Measurements from ENCODE around the gene STK11IP. TPM values are rescaled to one million over a fixed set of nuclear protein-coding genes. Genes with fewer than 3 reads are reported as not detected.

STK11IP gene
- total RNA-seq, 1 experiment from 2014 or later: 11.7 TPM

DNA sequence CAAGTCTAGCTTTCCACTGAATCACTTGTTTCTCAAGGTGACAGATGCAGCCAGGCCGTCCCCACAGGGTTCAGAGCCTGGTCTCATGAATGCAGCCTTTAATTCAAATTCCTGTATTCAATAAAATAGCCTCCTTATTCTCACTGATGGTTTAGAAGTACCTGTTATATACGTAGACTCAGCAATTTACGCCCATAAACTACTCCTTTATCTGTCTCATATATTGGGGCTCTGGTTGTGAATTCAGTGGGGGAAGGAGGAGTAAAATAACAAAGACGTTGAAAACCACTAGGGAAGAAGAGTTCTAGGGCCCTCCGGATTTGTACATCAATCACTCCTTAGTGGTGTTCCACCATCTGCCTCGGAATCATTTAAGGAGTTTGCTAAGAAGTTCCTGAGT lies 28.0 kb upstream of the STK11IP start:
- H3K9me3 ChIP-seq (replicated peaks): 0 out of 2 replicates have a peak, but pooled peaks cover 3% of the 10 kb centered on the region

GRCh38 chr2:219570194-219570923 lies 27.3 kb upstream of the STK11IP start:
- Histone ChIP-seq H3K9me3 (replicated peaks) (0 out of 2 replicates have a peak, but pooled peaks cover 3% of the 10 kb centered on the region), H3K4me1 (replicated peaks) (peaks cover 18% of the 10 kb centered on the region), H3K4me3 (peak overlapping the region; percentile 97), H3K27me3 (replicated peaks) (no peaks in the 10 kb centered on the region), H3K36me3 (peaks cover 44% of the 10 kb centered on the region), H3K27ac (peak overlapping the region; percentile 39)
- peak; percentile 21 to 46 for DNase-seq (ENCODE audit: low read depth in 1 of 2, low spot score in 2 of 2)

More for the DNA sequence above, 28.0 kb upstream of the STK11IP start:
- no peak overlapping the region for H3K27ac ChIP-seq
- no peak for DNase-seq (ENCODE audit: low read depth in 1 of 2, low spot score in 2 of 2)
- H3K4me1 ChIP-seq (replicated peaks): peaks cover 18% of the 10 kb centered on the region
- no peak overlapping the region for H3K4me3 ChIP-seq
- no peaks in the 10 kb centered on the region for H3K27me3 ChIP-seq (replicated peaks)
- H3K36me3 ChIP-seq: peaks cover 44% of the 10 kb centered on the region

DNA sequence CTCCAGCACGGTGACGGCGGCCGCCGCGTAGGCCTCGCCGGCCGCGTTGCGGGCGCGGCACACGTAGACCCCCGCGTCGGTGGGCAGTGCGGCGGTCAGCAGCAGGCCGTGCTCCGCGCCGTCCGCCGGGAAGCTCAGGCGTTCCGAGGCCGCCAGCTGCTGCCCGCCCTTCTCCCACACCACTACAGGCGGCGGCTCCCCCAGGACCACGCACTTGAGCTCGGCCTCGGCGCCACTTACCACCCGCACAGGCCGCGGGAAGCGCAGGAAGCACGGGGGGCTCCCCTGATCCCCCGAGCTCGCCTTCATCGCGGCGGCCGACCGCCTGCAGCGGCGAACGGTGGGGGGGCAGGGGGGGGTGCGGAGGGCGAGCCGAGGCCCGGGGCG lies 26.7 kb upstream of the STK11IP start:
- Histone ChIP-seq H3K9me3 (replicated peaks) (0 out of 2 replicates have a peak, but pooled peaks cover 3% of the 10 kb centered on the region), H3K4me1 (replicated peaks) (peaks cover 18% of the 10 kb centered on the region), H3K27ac (peak overlapping the region; percentile 39), H3K36me3 (peaks cover 43% of the 10 kb centered on the region), H3K27me3 (replicated peaks) (no peaks in the 10 kb centered on the region), H3K4me3 (peak overlapping the region; percentile 97)
- DNase-seq (ENCODE audit: low read depth in 1 of 2, low spot score in 2 of 2): peak; percentile 49 to 51

DNA sequence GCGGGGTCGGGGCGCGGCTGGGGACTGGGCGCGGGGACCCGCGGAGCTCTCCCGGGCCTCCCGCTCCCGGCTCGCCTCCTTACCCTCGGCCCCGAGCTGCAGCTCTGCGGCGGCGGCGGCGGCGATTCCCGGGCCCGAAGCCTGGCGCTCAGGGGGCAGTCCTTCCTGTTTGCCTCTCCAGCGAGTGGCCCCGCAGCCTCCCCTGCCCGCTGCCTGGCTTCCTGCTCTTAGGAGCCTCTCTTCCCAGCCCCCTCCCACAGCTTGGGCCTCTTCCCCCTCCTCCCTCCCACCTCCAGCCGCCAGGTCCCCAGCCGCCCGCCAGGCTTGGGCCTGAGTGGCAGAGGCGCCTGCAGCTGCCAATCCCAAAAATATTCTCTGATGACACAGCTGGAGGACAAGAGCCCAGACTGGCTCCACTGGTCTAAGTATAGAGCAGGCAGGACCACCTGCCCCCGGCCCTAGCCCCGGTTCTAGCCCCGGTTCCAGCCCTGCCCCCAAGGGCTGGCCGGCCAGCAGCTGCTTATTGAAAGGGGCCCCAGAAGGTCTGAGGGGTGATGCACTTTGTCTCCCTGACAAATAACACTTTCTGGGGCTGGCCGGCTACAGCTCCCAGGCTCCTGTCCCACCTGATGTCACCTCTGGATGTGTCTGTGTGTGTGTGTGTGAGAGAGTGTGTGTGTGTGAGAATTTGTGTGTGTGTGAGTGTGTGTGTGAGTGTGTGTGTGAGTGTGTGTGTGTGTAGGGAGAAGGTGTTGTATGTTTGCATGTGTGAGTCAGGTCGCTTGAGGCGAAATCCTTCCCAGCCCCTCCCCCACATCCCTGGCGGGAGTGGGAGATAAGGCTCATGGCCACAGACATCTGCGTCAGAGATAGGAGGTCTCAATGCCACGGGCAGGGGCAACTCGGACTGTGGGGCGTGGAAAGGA lies 26.1 kb upstream of the STK11IP start, which contains the start of gene OBSL1:
TSS of gene OBSL1 (minus strand) at position 229 of the 926 bp plus-strand sequence. CDS start 307 bp downstream, outside the sequence.
- H3K9me3 ChIP-seq (replicated peaks): 0 out of 2 replicates have a peak, but pooled peaks cover 3% of the 10 kb centered on the region
- no peaks in the 10 kb centered on the region for H3K27me3 ChIP-seq (replicated peaks)
- DNase-seq (ENCODE audit: low read depth in 1 of 2, low spot score in 2 of 2): peak; percentile 21 to 85
- H3K27ac ChIP-seq: peak within 1 kb of the TSS; percentile 39
- peaks cover 18% of the 10 kb centered on the region for H3K4me1 ChIP-seq (replicated peaks)
- peaks cover 40% of the 10 kb centered on the region for H3K36me3 ChIP-seq
- H3K4me3 ChIP-seq: peak within 1 kb of the TSS; percentile 97

DNA sequence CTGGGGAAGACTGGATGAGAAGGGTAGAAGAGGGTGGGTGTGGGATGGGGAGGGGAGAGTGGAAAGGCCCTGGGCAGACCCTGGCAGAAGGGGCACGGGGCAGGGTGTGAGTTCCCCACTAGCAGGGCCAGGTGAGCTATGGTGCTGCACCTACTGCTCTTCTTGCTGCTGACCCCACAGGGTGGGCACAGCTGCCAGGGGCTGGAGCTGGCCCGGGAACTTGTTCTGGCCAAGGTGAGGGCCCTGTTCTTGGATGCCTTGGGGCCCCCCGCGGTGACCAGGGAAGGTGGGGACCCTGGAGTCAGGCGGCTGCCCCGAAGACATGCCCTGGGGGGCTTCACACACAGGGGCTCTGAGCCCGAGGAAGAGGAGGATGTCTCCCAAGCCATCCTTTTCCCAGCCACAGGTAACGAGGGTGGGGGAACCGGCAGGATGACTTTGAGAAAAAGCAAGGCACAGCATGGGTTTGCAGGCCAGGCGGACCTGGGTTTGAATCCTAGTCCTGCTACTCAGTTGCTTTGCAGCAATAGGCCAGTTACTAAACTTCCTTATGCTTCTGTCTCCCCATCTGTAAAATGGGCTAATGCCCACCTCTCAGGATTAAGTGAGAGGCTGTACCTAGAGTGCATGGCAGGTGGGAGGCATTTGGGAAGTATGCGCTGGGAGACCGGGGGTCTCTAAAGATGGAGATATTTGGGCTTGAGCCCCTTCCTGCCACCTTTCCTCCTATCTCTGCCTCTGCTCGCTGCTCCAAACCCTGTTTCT lies 25.2 kb upstream of the STK11IP start, which contains the start of gene INHA:
TSS of gene INHA (plus strand) at position 74 of the 765 bp plus-strand sequence. CDS start at position 139, 65 bp downstream.
- 0 out of 2 replicates have a peak, but pooled peaks cover 3% of the 10 kb centered on the region for H3K27me3 ChIP-seq (replicated peaks)
- peak within 1 kb of the TSS; percentile 39 for H3K27ac ChIP-seq

GRCh38 chr2:219573166-219573565 lies 24.5 kb upstream of the STK11IP start:
- Histone ChIP-seq H3K4me3 (no peak overlapping the region), H3K36me3 (peaks cover 25% of the 10 kb centered on the region), H3K27me3 (replicated peaks) (0 out of 2 replicates have a peak, but pooled peaks cover 3% of the 10 kb centered on the region), H3K9me3 (replicated peaks) (0 out of 2 replicates have a peak, but pooled peaks cover 3% of the 10 kb centered on the region), H3K4me1 (replicated peaks) (peaks cover 18% of the 10 kb centered on the region), H3K27ac (no peak overlapping the region)
- DNase-seq (ENCODE audit: low read depth in 1 of 2, low spot score in 2 of 2): no peak

More for the DNA sequence above, 25.2 kb upstream of the STK11IP start, which contains the start of gene INHA:
- peaks cover 32% of the 10 kb centered on the region for H3K36me3 ChIP-seq
- H3K4me3 ChIP-seq: peak within 1 kb of the TSS; percentile 97
- H3K9me3 ChIP-seq (replicated peaks): 0 out of 2 replicates have a peak, but pooled peaks cover 3% of the 10 kb centered on the region
- DNase-seq (ENCODE audit: low read depth in 1 of 2, low spot score in 2 of 2): no peak
- H3K4me1 ChIP-seq (replicated peaks): peaks cover 18% of the 10 kb centered on the region

GRCh38 chr2:219574484-219575311 lies 23.0 kb upstream of the STK11IP start:
- peaks cover 18% of the 10 kb centered on the region for H3K4me1 ChIP-seq (replicated peaks)
- H3K36me3 ChIP-seq: peaks cover 13% of the 10 kb centered on the region
- 0 out of 2 replicates have a peak, but pooled peaks cover 3% of the 10 kb centered on the region for H3K9me3 ChIP-seq (replicated peaks)
- H3K27me3 ChIP-seq (replicated peaks): 0 out of 2 replicates have a peak, but pooled peaks cover 3% of the 10 kb centered on the region
- no peak overlapping the region for H3K27ac ChIP-seq
- H3K4me3 ChIP-seq: no peak overlapping the region
- no peak for DNase-seq (ENCODE audit: low read depth in 1 of 2, low spot score in 2 of 2)

DNA sequence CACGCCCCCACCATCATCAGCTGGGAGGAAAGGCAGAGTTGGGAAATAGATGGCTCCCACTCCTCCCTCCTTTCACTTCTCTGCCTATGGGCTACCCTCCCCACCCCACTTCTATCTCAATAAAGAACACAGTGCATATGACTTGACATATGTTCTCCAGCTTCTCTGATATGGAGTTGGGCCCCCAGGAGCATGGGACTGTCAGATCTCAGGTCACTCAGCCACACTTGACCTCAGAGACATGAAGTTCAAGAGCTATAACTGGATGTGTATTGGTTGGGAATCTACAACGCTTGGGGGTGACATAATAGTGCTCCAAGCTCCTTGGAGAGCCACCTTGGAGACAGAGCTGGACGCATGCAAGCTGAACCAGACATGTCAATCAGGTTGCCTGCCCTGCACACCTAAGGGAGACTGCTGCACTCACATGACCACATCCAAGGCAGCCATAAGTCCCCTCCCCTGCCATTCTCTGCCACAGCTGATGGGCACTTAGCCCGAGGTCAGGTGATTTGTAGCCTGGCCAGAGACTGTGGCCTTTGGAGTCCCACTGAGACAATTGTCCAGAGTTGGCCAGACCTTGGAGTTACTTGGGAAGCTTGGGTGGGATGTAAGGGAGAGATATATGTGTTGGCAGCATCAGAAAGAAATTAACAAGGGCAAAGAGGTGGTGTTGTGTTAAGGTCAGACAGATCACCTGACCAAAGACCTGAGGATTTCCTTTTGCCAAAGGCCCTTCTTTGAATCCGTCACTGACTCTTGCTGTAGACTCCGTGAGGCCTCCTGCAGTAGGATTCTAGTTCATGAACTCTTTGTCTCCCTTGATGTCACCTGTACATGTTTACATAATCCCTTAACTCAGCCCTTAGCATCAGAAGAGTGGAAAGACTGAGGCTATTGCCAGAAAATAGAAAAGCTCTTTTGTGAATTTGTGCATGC lies 21.8 kb upstream of the STK11IP start:
- Histone ChIP-seq H3K4me1 (replicated peaks) (peaks cover 8% of the 10 kb centered on the region), H3K36me3 (peaks cover 2% of the 10 kb centered on the region), H3K27ac (no peak overlapping the region), H3K4me3 (no peak overlapping the region), H3K9me3 (replicated peaks) (no peaks in the 10 kb centered on the region), H3K27me3 (replicated peaks) (0 out of 2 replicates have a peak, but pooled peaks cover 6% of the 10 kb centered on the region)
- DNase-seq (ENCODE audit: low read depth in 1 of 2, low spot score in 2 of 2): no peak

- H3K4me1 ChIP-seq (replicated peaks): peaks cover 3% of the 10 kb centered on the region
- no peaks in the 10 kb centered on the region for H3K9me3 ChIP-seq (replicated peaks)
- 0 out of 2 replicates have a peak, but pooled peaks cover 6% of the 10 kb centered on the region for H3K27me3 ChIP-seq (replicated peaks)
- DNase-seq (ENCODE audit: low read depth in 1 of 2, low spot score in 2 of 2): no peak
- H3K36me3 ChIP-seq: no peaks in the 10 kb centered on the region
- H3K4me3 ChIP-seq: no peak overlapping the region
- H3K27ac ChIP-seq: no peak overlapping the region
These were observed 20.9 kb upstream of the STK11IP start for GRCh38 chr2:219576505-219577388.

DNA sequence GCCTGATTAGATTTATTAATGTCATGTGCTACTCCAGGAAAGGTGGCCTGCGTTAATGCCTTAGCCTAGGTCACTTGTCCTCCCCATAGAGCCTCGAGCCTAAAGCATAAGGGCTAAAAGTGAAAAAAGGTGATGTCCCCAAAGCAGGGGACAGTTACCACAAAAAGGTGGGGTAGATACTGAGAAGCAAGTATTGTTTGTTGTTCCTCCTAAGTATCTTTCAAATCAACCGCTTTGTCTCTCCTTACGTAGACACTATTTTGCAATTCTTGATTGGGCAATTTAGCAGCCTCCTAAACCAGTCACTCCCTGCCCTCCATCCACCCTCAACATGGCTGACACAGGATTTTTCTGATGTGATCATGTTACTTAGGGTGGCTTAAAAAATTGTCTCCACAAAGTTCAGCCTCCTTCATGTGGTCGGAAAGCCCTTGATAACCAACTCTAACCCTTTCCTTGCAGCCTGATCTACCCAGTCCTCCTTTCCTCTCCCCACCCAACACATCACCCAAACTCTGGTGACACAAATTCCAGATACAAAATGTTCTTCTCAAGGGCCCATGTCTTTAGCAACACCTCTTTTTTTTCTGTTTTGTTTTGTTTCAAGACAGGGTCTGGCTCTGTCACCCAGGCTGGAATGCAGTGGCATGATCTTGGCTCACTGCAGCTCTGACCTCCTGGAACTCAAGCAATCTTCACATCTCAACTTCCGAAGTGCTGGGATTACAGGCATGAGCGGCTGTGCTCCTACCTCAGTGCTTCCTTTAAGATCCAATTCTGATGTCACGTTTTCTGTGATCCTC lies 18.6 kb upstream of the STK11IP start:
- peaks cover 6% of the 10 kb centered on the region; the same call in 1 of the 2 replicates for H3K27me3 ChIP-seq (replicated peaks)
- no peak overlapping the region for H3K4me3 ChIP-seq
- no peaks in the 10 kb centered on the region for H3K9me3 ChIP-seq (replicated peaks)
- no peak for DNase-seq (ENCODE audit: low read depth in 1 of 2, low spot score in 2 of 2)
- H3K36me3 ChIP-seq: no peaks in the 10 kb centered on the region
- H3K27ac ChIP-seq: no peak overlapping the region
- H3K4me1 ChIP-seq (replicated peaks): no peaks in the 10 kb centered on the region

Measured in SJSA1 (cell line).